ENCODE results near the gene ARHGAP26.
"Not testable (repeated sequence)": the region's sequence is repeated elsewhere in the genome, so short reads cannot be mapped to it uniquely, and the experiment has no call there.

Gene ARHGAP26

DNA sequence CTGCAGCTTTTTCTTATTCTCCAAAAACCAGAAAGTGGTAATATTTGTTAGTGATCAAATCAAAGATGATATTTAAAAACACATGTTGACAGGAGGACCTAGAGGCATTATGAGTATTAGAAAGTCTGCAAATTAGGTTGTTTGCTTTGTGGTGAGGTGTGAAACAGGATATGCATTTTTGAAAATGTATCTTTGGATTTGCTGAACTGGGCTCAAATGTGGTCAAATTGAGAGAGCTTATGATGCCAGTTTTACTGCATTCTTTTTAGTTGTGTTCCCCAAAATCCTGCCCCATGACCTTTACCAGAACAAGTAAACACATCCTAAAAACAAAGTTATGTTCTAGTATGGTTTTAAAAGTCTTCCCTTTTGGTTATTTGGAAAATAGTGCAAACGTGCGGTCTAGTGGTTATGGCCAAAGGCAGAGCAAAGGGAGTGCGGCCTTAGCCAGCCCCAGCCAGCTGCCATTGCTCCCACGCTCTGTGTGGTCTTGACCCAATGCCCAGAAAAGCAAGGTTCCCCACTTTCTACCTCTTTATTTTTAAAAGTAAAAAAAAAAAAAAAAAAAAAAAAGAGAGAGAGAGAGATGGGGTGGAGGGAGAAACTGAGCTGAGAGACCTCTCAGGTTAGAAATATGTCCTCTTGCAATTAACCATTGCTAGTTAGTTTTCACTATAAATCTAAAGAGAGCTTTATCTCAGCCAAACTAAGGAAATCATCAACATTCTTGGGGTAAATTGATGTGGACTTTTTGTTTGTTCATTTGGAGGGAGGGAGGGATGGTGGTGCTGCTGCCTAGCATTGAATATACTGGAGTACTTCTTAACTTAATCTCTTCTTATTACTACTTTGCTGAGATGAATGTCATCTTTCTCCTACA is 176.6 kb downstream of the ARHGAP26 start:
- Mint-ChIP-seq H3K27ac (no peak overlapping the region), H3K36me3 (ENCODE audit: low read depth) (peaks cover 4% of the 10 kb centered on the region), H3K4me1 (ENCODE audit: low read depth) (peaks cover 6% of the 10 kb centered on the region), H3K4me3 (no peak overlapping the region), H3K9me3 (no peaks in the 10 kb centered on the region), H3K27me3 (ENCODE audit: low read depth) (no peaks in the 10 kb centered on the region)
- DNase-seq (ENCODE audit: low spot score): no peak

DNA sequence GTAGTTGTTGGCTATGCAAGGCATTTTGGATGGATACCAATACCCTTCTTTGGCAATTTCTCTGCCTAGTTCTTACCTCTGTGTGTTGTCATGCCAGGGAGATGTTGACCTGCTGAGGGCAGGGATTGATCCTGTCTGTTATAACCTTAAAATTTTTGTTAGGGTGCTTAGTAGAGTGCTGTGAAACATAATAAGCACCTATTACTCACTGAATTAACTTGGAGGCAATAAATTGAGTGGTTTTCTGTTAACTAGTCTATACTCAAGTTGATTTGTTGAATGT is 177.2 kb downstream of the ARHGAP26 start:
- Mint-ChIP-seq H3K9me3 (no peaks in the 10 kb centered on the region), H3K36me3 (ENCODE audit: low read depth) (peaks cover 4% of the 10 kb centered on the region), H3K4me1 (ENCODE audit: low read depth) (peaks cover 9% of the 10 kb centered on the region), H3K27ac (no peak overlapping the region), H3K27me3 (ENCODE audit: low read depth) (no peaks in the 10 kb centered on the region), H3K4me3 (no peak overlapping the region)
- no peak for DNase-seq (ENCODE audit: low spot score)

DNA sequence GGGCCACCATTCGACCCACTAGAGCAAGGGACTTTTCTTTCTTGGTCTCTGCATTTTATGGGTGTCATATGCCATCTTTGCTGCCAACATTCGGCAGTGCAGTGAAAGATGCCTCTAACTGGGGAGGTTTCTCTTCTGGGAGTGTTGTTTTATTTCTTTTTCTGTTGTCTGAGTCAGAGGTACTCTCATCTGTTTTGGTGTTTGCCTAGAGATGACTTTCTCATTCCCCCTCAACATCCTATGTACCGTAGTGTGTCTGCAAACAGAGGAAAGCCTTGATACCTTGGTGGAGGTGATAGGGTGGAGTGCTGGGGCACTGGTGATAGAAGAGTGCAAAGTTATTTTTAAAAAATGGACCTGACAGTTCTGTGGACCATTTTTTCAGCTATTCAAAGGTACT is 182.1 kb downstream of the ARHGAP26 start:
- peaks cover 3% of the 10 kb centered on the region for H3K4me1 Mint-ChIP-seq (ENCODE audit: low read depth)
- H3K27ac Mint-ChIP-seq: no peak overlapping the region
- no peaks in the 10 kb centered on the region for H3K9me3 Mint-ChIP-seq
- DNase-seq (ENCODE audit: low spot score): no peak
- H3K36me3 Mint-ChIP-seq (ENCODE audit: low read depth): peaks cover 6% of the 10 kb centered on the region
- H3K27me3 Mint-ChIP-seq (ENCODE audit: low read depth): no peaks in the 10 kb centered on the region
- no peak overlapping the region for H3K4me3 Mint-ChIP-seq

DNA sequence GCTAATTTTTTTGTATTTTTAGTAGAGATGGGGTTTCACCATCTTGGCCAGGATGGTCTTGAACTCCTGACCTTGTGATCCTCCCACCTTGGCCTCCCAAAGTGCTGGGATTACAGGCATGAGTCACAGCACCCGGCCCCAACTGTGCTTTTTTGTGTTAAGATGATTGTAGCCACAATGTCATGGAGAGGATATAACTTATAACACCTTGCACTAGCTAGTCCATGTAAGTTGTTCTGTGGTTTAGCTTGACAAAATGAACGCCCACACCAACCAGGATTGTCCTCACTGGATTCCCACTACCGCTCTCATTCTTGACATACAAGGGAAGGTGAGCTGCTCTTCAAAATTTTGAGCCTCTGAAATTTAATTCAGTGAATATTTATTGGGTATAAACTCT is 182.7 kb downstream of the ARHGAP26 start:
- DNase-seq (ENCODE audit: low spot score); H3K27ac Mint-ChIP-seq; H3K4me1 Mint-ChIP-seq (ENCODE audit: low read depth): not testable (repeated sequence)

DNA sequence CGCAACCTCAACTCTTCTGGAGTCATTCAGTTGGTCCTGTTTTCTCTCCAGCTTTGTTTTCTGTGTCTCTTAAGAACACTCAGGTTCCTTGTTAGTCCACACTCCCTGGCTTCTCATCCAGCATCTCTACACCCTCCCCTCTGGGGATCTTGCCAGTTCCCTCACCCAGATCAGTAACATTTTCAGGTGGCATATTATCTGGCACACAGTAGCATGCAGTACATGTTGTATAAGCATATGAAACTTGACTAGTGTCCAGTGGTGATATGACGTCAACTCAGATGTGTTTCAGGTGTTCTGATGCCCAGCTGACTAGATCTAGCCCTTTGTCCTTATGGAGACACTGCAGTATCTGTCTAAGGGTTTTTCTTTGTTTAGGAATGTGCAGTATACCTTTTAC is 184.3 kb downstream of the ARHGAP26 start:
- peaks cover 7% of the 10 kb centered on the region for H3K4me1 Mint-ChIP-seq (ENCODE audit: low read depth)
- H3K4me3 Mint-ChIP-seq: no peak overlapping the region
- H3K36me3 Mint-ChIP-seq (ENCODE audit: low read depth): peaks cover 3% of the 10 kb centered on the region
- no peaks in the 10 kb centered on the region for H3K9me3 Mint-ChIP-seq
- DNase-seq (ENCODE audit: low spot score): no peak
- no peak overlapping the region for H3K27ac Mint-ChIP-seq
- H3K27me3 Mint-ChIP-seq (ENCODE audit: low read depth): no peaks in the 10 kb centered on the region

More for the DNA sequence above, 182.7 kb downstream of the ARHGAP26 start:
- not testable (repeated sequence) for H3K36me3 Mint-ChIP-seq (ENCODE audit: low read depth); H3K27me3 Mint-ChIP-seq (ENCODE audit: low read depth); H3K9me3 Mint-ChIP-seq; H3K4me3 Mint-ChIP-seq

DNA sequence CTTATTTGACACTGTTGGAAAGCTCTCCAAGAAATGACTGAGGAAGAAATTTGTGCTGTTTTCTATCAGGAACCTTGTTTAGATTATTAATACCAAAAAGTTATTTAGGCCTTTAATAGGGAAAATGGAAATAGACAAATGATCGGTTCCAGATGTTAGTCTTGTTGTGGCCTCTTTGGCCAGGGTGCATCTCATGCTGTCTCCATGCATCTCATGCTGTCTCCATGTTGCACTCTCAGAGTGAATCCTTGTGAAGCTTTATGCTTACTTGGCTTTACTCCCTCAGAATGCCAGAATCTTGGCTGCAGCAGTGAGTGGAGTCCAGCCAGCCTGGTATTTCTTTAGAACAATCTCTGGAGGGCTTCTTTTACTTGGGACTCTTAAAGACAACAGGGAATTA is 185.5 kb downstream of the ARHGAP26 start:
- Mint-ChIP-seq H3K4me1 (ENCODE audit: low read depth) (peaks cover 14% of the 10 kb centered on the region), H3K36me3 (ENCODE audit: low read depth) (peaks cover 2% of the 10 kb centered on the region), H3K27ac (no peak overlapping the region), H3K27me3 (ENCODE audit: low read depth) (no peaks in the 10 kb centered on the region), H3K9me3 (no peaks in the 10 kb centered on the region), H3K4me3 (no peak overlapping the region)
- DNase-seq (ENCODE audit: low spot score): no peak

DNA sequence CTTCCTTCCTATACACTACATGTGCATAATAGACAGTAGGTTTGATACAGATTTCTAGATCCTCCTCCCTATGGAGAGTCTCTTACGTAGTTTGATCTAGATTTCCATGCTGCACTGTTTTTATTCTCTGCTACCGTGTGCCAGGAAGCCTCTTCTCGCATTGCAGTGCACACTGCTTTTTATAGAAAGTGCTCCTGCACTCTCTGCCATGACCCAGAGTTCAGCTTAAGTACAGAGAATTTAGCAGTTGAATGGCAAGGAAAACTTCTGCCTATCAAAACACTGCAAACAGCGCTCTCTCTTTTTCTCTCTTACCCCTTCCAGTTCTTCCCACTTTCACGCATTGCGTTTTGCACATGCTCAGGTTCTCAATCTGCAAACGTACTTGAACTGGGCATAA is 187.4 kb downstream of the ARHGAP26 start:
- DNase-seq (ENCODE audit: low spot score): no peak
- no peak overlapping the region for H3K27ac Mint-ChIP-seq
- peaks cover 2% of the 10 kb centered on the region for H3K36me3 Mint-ChIP-seq (ENCODE audit: low read depth)
- peaks cover 16% of the 10 kb centered on the region for H3K4me1 Mint-ChIP-seq (ENCODE audit: low read depth)
- no peaks in the 10 kb centered on the region for H3K27me3 Mint-ChIP-seq (ENCODE audit: low read depth)
- H3K9me3 Mint-ChIP-seq: no peaks in the 10 kb centered on the region
- H3K4me3 Mint-ChIP-seq: no peak overlapping the region

DNA sequence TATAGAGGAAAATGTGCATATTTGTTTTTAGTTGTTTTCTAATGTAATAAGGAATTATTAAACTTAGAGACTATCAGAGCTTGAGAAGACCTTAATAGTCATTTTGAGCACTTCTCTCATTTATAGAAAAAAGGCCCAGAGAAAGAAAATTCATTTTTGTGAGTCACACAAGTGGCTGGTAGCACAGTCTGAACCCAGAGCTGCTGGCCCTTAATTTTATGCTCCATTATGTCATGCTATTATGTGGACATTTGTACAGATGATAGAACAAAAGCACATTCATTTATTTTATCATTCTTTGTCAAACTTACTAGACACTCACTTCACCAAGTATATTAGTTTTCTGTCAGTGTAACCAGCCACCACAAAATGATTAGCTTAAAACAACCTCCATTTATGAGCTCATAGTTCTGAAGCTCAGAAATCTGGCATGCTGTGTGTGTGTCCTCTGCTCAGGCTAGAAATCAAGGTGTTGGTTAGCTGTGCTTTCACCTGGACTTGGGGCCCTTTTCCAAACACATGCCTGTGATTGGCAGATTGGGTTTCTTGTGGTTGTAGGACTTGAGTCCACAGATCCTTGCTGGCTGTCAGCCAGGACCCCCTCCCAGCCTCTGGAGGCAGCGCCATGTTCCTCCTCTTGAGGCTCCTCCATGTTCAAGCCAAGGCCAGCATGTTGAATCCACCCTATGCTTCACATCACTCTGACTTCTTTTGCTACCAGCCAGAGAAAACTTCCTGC is 188.9 kb downstream of the ARHGAP26 start:
- no peaks in the 10 kb centered on the region for H3K9me3 Mint-ChIP-seq
- no peak overlapping the region for H3K4me3 Mint-ChIP-seq
- H3K36me3 Mint-ChIP-seq (ENCODE audit: low read depth): peaks cover 2% of the 10 kb centered on the region
- H3K4me1 Mint-ChIP-seq (ENCODE audit: low read depth): peaks cover 16% of the 10 kb centered on the region
- no peak for DNase-seq (ENCODE audit: low spot score)
- no peaks in the 10 kb centered on the region for H3K27me3 Mint-ChIP-seq (ENCODE audit: low read depth)
- H3K27ac Mint-ChIP-seq: no peak overlapping the region

DNA sequence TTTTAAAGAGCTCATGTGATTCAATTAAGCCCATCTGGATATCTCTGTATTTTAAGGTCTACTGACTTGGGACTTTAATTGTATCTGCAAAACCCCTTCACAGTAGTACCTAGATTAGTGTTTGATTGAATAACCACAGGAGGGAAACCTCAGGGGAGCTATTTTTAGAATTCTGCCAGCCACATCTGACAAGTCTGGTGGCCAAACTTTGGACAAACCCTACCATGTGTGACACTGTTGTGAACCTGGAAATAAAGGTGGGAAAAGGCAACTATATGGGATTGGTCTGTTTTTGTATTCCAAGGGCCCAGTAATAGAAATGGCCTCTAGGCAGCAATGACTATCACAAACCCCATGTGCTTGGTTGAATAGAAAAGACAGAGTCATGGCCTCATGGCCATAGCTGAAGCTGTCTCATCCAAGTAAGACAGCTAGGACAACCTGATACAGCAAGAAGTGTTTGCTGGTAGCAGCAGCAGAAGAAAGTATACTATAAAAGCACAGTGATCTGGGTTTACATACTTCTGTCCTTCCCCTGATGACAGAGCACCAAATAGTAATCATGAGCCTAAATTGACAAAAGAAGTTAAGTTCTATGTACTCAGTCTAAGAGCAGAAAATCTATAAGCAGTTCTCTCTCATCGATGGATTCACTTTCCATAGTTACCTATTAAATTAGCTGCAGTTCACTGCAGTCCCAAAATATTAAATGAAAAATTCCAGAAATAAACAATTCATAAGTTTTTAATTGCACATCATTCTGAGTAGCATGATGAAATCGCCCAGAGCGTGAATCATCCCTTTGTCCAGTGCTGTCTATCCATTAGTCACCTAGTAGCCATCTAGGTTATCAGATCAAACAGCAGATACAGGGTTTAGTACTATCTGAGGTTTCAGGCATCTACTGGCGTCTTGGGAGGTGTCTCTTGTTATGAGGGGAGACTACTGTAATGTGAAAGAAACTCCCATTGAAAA is 189.8 kb downstream of the ARHGAP26 start:
- Mint-ChIP-seq H3K27ac (no peak overlapping the region), H3K36me3 (ENCODE audit: low read depth) (no peaks in the 10 kb centered on the region), H3K4me3 (no peak overlapping the region), H3K4me1 (ENCODE audit: low read depth) (peaks cover 21% of the 10 kb centered on the region), H3K27me3 (ENCODE audit: low read depth) (no peaks in the 10 kb centered on the region), H3K9me3 (no peaks in the 10 kb centered on the region)
- DNase-seq (ENCODE audit: low spot score): no peak

DNA sequence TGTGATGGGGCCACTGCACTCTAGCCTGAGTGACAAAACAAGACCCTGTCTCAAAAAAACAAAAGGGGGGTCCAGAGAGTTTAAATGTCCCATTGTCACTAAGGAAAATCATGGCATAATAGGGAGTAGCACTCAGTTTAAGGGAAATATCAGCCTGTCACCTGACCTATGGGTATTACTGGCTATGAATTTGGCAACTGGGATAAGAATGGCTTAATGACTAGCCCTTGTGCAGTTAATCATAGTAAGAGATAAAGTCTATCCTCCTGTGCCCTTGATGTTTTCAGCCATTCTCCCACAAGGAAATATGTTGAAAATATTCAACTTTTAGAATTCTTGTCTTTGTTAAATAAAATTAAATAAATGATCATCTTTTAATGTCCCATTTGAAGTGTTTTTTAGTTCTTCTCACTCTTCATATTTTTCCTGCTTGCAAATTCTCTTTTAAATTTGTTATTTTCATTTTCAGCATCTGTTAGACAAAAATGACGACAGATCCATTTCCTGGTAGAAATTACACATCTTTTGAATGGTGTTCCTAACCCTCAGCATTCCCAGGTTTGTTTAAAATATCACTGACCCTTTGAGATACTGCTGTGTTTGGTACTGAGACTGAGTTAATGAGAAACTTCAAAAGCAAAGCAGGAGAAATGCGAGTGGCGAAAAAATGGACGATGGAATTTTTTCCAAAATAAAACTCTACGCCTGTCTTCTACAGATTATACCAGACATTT is 191.4 kb downstream of the ARHGAP26 start:
- no peaks in the 10 kb centered on the region for H3K9me3 Mint-ChIP-seq
- H3K27ac Mint-ChIP-seq: no peak overlapping the region

DNA sequence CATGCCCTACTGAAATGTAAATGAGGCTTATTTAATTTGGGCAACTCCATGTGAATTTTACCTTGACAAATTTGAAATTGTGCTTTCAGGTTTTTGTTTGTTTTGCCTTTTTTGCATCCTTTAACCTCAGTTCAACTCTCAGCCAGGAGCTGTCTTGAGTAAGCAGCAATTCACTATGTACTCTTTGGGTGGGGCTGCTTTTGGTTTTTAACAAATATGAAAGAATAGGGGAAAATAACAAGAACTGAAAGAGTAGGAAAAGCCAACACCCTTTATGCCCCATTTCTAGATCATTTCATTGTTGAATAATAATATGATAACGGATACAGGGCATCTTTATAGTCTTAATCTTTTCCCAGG is 192.0 kb downstream of the ARHGAP26 start:
- no peak for DNase-seq (ENCODE audit: low spot score)
- Mint-ChIP-seq H3K27ac (no peak overlapping the region), H3K4me3 (no peak overlapping the region), H3K36me3 (ENCODE audit: low read depth) (no peaks in the 10 kb centered on the region), H3K9me3 (no peaks in the 10 kb centered on the region), H3K4me1 (ENCODE audit: low read depth) (peaks cover 21% of the 10 kb centered on the region), H3K27me3 (ENCODE audit: low read depth) (no peaks in the 10 kb centered on the region)

More for the DNA sequence above, 191.4 kb downstream of the ARHGAP26 start:
- Mint-ChIP-seq H3K4me1 (ENCODE audit: low read depth) (peaks cover 21% of the 10 kb centered on the region), H3K27me3 (ENCODE audit: low read depth) (no peaks in the 10 kb centered on the region), H3K36me3 (ENCODE audit: low read depth) (no peaks in the 10 kb centered on the region), H3K4me3 (no peak overlapping the region)
- no peak for DNase-seq (ENCODE audit: low spot score)

DNA sequence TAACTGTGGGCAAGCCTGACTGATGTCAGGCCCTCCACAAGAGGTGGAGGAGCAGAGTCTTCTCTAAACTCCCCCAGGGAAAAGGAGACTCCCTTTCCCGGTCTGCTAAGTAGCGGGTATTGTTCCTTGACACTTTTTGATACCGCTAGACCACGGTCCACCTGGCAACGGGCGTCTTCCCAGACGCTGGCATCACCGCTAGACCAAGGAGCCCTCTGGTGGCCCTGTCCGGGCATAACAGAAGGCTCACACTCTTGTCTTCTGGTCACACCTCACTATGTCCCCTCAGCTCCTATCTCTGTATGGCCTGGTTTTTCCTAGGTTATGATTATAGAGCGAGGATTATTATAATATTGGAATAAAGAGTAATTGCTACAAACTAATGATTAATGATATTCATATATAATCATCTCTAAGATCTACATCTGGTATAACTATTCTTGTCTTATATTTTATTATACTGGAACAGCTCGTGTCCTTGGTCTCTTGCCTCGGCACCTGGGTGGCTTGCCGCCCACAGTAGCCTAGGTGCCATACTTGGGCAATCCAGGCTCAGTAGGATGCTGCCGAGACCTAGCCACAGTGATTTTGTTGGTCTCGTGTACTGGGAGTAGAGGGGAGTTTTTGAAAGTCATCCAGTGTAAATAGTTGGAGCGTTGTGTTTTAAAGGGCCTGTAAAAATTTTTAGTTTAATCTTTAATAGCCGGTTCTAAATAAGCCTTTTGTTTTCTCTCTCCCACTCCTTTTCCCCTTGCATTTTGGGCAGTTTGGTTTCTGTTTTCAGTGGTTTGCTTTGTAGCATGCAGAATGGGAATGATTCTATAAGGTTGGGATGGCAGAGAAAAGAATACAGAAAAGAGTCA is 195.3 kb downstream of the ARHGAP26 start:
- Mint-ChIP-seq H3K4me1 (ENCODE audit: low read depth) (peaks cover 14% of the 10 kb centered on the region), H3K27ac (peak overlapping the region; percentile 53)
- H3K36me3 Mint-ChIP-seq (ENCODE audit: low read depth); H3K9me3 Mint-ChIP-seq; H3K4me3 Mint-ChIP-seq; DNase-seq (ENCODE audit: low spot score); H3K27me3 Mint-ChIP-seq (ENCODE audit: low read depth): not testable (repeated sequence)

DNA sequence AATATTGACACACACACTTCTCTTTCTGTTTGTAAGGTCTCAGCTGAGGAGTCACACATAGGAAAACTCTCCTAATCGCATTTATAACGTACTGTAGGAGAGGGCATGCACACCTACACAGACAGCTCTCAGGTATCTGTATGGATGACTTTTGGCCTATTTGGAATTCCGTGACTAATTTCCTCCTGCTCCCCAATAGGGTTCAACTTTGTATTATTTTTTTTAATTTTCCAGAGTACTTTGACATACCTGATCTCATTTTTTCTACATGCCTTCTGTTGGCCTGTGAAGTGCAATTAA is 195.9 kb downstream of the ARHGAP26 start:
- H3K36me3 Mint-ChIP-seq (ENCODE audit: low read depth): no peaks in the 10 kb centered on the region
- no peak for DNase-seq (ENCODE audit: low spot score)
- H3K27me3 Mint-ChIP-seq (ENCODE audit: low read depth): no peaks in the 10 kb centered on the region
- no peaks in the 10 kb centered on the region for H3K9me3 Mint-ChIP-seq
- no peak overlapping the region for H3K4me3 Mint-ChIP-seq
- H3K27ac Mint-ChIP-seq: no peak overlapping the region
- peaks cover 18% of the 10 kb centered on the region for H3K4me1 Mint-ChIP-seq (ENCODE audit: low read depth)

Data from T-helper 2 cell treated with Interferon-gamma antibody and Interleukin-4, amounts not matched to agents 5 μg/mL and 100 μg/mL, for 36 hours (primary cell).